HUDEP-2 (cell line): ENCODE results near the gene KBTBD12.
A peak's percentile ranks its signal among the peaks of the same experiment; 100 is the strongest.
"Not testable (repeated sequence)": the region's sequence is repeated elsewhere in the genome, so short reads cannot be mapped to it uniquely, and the experiment has no call there.

Experiments used
- DNase-seq, 76 experiments: peaks; one replicate each; lab custom pipeline; 2025; ENCODE audit not compliant: unreplicated experiment in 76 of 76; lab: John Stamatoyannopoulos, UW

Gene KBTBD12

GRCh38 chr3:127902486-127902885 is 12.5 kb upstream of the KBTBD12 start:
- no peak for DNase-seq

DNA sequence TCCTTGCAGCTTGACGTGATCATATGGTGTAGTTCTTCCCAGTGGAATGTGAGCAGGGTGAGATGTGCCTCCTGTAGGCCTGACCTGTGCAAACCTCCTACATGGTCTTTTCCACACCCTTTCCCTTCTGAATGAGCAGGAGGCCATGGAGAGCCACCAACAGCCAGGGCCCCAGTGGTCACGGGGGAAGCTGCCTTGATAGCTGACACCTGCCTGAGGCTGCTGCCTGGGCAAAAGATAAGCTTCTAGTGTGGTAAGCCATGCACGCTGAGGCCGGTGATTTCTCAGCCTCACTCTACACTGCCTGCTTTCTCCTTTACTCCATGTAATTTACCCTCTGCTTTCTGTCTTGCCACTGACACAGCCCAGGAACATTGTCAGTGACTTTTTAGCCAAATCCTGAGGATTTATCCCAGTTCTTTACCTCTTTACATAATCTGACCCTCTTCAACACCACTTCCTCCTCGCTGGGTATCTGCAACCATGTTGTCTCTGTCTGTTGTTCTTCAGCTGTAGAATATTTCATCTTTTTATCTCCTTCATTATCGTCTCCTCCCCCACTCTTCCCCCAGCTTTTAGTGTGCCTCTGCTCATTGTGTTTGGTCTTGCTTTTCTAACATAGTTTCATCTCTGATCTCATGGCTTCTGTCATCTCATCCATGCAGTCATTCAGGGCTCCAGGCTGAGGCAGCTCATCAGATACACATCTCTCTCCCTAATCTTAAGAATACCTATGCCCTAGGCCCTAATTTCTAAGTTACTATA is 11.2 kb upstream of the KBTBD12 start:
- DNase-seq: peak in 17 of 76 experiments; percentile 6 to 75 (median 17)

DNA sequence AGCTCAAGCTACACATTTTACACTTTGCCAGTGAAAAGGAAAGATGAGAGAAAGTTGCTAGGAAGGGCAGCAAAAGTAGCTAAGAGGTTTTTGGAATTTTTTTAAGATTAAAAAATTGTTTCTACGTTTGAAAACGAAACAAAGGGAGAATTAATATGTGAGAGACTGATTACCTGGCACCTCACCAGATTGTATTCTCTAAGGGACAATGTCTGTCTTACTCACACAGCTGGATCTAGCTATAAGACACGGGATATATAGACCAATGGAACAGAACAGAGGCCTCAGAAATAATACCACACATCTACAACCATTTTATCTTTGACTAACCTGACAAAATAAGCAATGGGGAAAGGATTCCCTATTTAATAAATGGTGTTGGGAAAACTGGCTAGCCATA is 9.5 kb upstream of the KBTBD12 start:
- no peak for DNase-seq

DNA sequence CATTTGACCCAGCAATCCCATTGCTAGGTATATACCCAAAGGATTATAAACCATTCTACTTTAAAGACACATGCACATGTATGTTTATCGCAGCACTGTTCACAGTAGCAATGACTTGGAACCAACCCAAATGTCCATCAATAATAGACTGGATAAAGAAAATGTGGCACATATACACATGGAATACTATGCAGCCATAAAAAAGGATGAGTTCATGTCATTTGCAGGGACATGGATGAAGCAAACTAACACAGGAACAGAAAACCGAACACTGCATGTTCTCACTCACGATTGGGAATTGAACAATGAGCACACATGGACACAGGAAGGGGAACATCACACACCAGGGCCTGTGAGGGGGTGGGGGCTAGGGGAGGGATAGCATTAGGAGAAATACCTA is 8.4 kb upstream of the KBTBD12 start:
- not testable (repeated sequence) for DNase-seq

DNA sequence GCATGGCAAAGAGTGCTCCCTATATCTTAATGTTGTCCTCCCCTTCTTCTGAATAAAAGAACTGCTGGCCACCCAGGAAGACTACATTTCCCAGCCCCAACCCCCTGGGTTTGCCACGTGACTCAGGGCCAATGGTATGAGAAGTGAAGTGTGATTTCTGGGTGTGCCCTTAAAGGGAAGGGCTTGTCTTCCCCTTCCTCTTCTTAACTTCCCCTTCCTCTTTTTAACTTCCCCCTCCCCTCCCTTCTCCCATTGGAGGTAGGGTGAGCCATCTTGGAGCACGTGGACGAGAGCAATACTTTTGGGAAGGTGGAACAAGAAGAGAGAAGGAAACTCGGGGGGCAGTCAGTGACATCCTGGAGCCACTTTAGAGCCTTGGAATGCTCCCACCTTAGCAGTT is 6.8 kb upstream of the KBTBD12 start:
- DNase-seq: no peak

DNA sequence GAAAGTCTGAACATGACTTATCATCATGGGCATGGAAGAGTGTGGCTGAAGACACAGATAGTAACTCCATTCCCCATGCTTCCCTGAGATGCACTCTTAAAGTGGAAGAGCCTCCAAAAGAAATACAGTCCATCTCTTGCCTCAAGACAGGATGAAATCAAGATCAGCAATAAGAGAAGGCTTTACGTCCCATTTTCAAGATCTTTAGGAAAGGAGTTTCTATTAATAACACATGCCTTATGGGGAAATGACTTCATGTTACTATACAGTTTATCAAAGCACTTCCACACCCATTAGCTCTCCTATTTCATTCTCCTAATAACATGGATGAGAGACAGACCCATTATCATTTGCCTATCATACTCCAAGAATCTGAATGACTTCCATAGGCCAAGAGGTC is 6.1 kb upstream of the KBTBD12 start:
- no peak for DNase-seq

DNA sequence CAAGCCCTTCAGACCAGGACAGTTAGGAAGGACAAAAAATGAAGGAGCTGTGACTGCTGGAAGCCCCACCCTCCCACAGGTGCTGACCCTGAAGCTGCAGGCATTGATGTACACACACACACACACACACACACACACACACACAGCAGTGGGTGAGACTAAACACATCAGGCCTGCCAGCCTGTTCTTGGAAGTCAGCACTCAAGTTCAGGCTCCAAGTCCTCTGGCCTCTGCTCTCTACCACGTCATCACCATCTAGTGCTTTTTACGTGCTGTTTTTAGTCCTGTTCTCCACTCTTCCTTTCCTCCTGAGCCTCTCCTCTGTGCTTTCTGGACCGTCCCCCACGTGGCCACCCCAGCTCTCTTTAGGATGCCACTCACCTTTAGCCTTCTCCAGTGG is 5.4 kb upstream of the KBTBD12 start:
- DNase-seq: no peak

DNA sequence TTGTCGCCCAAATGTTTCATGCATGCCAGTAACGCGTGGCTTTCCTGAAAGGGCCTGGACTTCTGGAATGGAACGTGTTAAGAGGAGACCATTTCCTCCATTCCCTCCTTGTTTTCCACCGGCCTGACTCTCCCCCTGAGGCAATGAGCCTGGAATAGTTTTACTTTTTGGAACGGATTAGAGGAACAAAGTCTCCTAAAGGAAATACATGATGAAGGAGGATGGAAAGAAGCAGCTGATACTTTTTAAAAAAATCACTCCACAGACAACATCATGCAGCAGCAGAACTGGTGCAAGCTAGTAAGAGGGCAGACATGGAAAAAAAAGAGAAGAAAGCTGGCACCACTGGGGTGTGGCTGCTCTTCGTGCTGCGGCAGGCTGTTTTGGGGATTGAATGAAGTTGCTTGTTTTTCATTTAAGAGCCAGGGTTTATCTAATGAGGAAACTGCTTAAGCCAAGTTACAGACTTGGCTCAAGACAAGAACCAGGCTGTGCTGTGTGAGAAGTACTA is 3.6 kb upstream of the KBTBD12 start:
- DNase-seq: no peak

- DNase-seq: not testable (repeated sequence)
These were observed 1.2 kb upstream of the KBTBD12 start for GRCh38 chr3:127913841-127914240.

DNA sequence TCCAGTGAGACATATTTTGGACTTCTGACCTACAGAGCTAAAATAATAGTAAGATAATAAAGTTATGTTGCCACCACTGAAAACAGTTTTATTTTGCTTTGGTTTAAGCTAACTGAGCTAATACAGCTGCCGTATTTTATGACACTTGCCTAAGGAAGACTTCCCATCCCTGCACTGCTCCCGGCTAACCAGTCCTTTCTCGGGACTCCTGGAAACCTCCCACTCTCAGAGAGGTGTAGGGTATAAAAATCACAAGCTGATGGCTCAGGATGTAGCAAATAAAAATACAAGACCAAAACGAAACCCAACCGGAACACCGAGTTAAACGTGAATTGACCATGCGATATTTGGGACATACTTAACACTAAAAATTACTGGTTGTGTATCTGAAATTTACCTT is 448 bp upstream of the KBTBD12 start:
- no peak for DNase-seq

DNA sequence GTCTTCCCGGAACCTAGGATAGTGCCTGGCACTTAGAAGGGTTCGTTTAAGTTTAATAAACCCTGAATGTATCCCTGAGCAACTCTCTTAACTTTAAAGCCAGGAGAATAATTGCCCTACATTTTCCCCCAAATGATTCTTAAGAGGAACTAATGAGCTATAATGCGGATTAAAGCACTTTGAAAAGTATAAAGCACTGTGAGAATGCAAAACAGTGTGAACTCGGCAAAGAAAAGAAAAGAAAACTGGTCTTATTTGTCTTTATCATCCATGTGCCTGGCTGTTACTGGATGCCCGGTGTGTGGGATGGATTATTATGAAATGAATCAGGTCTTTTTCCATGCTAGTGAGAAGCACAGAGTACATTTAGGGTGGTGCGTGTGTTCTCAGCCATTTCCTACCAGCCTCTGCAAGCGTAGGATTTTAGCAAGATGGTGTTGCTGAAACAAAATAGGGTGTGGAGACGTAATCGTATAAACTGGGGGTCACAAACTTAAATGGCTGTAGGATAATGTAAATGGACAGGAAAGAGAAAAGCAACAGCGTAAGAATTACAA is 983 bp downstream of the KBTBD12 start:
- DNase-seq: no peak

GRCh38 chr3:127920738-127921137 is 5.7 kb downstream of the KBTBD12 start:
- DNase-seq: no peak

- DNase-seq: no peak
These were observed 8.6 kb downstream of the KBTBD12 start for GRCh38 chr3:127923611-127924010.

- no peak for DNase-seq
These were observed 10.4 kb downstream of the KBTBD12 start for GRCh38 chr3:127925384-127925783.

- DNase-seq: no peak
These were observed 13.0 kb downstream of the KBTBD12 start for GRCh38 chr3:127927829-127928604.

GRCh38 chr3:127929818-127930413 is 14.9 kb downstream of the KBTBD12 start:
- peak in 1 of 76 experiments; percentile 32 for DNase-seq

DNA sequence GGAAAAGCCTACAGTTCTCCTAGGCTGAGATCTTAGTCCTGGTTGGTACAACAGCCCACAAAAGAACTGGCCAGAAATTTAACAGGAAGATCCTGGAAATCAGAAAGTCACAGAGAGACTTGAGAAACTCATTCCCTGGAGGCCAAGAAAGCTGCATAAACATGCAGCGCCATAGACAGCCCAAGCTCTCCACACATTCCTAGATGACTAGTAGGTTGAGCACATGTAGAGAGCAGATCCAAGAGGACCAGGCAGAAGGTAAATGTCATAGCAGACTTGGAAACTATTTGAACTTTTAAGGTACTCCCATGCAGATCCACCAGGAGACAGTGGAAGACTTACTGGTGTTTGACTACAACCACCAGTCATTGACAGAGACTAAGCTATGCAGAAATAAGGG is 18.4 kb downstream of the KBTBD12 start:
- no peak for DNase-seq

DNA sequence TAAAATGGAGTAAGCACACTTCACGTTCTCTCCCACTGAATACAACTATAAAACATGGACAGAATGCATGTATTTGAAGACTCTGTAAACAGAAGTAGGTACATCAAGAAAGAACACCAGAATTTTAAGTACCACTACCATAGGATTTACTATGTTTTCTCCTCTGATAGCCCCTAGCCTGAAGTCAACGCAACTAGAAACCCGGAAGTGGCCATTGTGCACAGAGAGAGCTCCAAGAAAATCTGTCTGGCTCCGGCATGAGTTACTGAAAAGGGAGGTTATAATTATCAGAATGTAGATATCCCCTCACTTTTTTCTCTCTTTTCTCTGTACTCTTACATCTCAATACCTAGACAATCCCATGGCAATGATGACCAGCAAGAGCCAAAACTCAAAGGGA is 23.8 kb downstream of the KBTBD12 start:
- no peak for DNase-seq

DNA sequence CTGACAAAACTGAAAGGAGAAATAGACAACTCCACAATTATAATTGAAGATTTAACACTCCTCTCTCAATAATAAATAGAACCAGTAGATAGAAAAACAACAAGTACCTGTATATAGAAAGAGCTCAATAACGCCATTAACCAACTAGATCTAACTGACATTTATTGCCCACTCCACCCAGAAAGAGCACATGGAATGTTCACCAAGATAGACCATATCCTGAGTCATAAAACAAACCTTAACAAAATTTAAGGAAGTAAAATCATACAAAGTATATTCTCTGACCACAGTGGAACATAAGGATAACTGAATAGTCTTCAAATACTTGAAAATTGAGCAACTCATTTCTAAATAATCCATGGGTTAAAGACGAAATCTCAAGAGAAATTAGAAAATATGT is 25.1 kb downstream of the KBTBD12 start:
- DNase-seq: no peak

DNA sequence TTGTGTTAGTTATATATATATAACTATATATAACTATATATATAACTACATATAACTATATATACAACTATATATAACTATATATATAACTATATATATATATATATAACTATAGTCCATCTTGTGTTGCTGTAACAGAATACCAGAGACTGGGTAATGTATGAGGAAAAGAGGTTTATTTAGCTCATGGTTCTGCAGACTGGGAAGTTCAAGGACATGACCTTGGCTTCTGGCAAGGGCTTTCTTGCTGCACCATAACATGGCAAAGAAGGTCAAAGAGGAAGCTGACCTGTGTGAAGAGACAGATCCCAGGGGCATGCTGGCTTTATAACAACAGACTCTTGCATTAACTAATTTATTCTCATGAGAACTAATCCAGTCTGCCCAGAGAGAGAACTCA is 27.6 kb downstream of the KBTBD12 start:
- DNase-seq: no peak

- no peak for DNase-seq
These were observed 33.2 kb downstream of the KBTBD12 start for GRCh38 chr3:127948211-127948610.
